C4-2B (cell line): Measurements from ENCODE around the gene KRT1.
A peak's percentile ranks its signal among the peaks of the same experiment; 100 is the strongest.

Experiments used
- H3K27ac ChIP-seq: fragments of 450-650 bp; 2 replicates; pipeline ENCODE4 v1.5.1; 2017
- CTCF ChIP-seq: fragments of 450-650 bp; conservative IDR thresholded peaks from 2 replicates; pipeline ENCODE4 v1.5.1; 2017; ENCODE audit warnings: mild to moderate bottlenecking
- ZFX ChIP-seq: fragments of 450-650 bp; IDR thresholded peaks from 2 replicates; pipeline ENCODE4 v1.6.1; 2017

Gene KRT1

DNA sequence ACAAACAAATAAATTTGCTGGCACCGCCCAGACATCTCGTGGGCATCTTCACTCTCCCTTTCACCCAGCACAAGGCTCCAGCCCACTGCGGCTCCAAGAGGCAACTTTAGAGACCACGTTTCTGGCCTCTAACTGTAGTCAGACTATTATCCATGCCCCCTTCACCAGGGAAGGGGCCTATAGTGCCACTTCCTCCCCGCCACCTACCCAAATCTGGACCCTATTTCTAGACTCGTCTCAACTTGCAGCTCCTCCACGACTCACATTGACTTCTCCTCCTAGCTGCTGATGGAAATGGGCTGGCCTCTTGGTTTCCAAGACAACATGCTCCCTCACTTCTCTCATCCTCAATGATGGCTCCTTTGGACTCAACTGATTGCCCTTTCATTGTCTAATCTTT, 12.3 kb downstream of the KRT1 start:
- H3K27ac ChIP-seq: no peak overlapping the region
- TF ChIP-seq CTCF (no peak), ZFX (no peak)

DNA sequence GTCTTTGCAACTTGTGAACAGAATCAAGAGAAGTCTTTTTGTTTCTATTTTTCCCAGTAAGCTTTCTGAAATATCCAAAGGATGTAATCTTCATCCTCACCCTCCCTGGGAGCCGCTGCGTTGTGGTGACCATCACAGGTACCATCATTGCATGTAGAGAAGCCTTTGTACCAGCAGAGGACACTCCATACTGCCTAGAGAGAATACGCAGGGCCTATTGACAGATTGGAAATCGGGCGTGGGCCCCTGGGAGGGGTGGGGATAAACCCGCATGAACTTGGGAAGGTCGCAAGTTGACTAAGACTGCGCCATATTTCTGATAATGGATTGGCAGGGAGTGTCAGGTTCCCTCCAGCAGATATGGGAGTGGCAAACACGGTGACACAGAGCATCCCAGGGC, 12.7 kb downstream of the KRT1 start:
- TF ChIP-seq ZFX (no peak), CTCF (peak; percentile 34)
- H3K27ac ChIP-seq: no peak overlapping the region

GRCh38 chr12:52666471-52666870, 13.7 kb downstream of the KRT1 start:
- no peak overlapping the region for H3K27ac ChIP-seq
- TF ChIP-seq CTCF (no peak), ZFX (no peak)

- no peak for TF ChIP-seq ZFX
- TF ChIP-seq CTCF: no peak
- no peak overlapping the region for H3K27ac ChIP-seq
These were observed 16.8 kb downstream of the KRT1 start for GRCh38 chr12:52663420-52663819.

GRCh38 chr12:52662918-52663229, 17.3 kb downstream of the KRT1 start:
- H3K27ac ChIP-seq: no peak overlapping the region
- no peak for TF ChIP-seq ZFX
- no peak for TF ChIP-seq CTCF

GRCh38 chr12:52662093-52662917, 17.9 kb downstream of the KRT1 start:
- no peak overlapping the region for H3K27ac ChIP-seq
- TF ChIP-seq CTCF (no peak), ZFX (no peak)

GRCh38 chr12:52661668-52662067, 18.5 kb downstream of the KRT1 start:
- no peak overlapping the region for H3K27ac ChIP-seq
- no peak for TF ChIP-seq ZFX
- no peak for TF ChIP-seq CTCF
